Activated naive CD8-positive, alpha-beta T cell treated with anti-CD3 and anti-CD28 coated beads, Interleukin-2, amount 10 ng/mL, durations not matched to agents 7 days and 5 days (primary cell): Measurements from ENCODE around the gene GPR65. TPM values are rescaled to one million over a fixed set of nuclear protein-coding genes. Genes with fewer than 3 reads are reported as not detected.
A peak's percentile ranks its signal among the peaks of the same experiment; 100 is the strongest.

Experiments
- ATAC-seq: fragments of 150-1000 bp; cut with Tn5 transposase; one replicate; pipeline ENCODE4 v1.10.0; 2021; ENCODE audit warnings: low read depth, moderate library complexity
- POLR2A ChIA-PET: fragments of 350-600 bp; sonication (Branson Sonifier 250); formaldehyde crosslinking; loops from one replicate; lab custom pipeline; 2021; ENCODE audit warnings: antibody characterized with exemption; lab: Charles Lee
- DNase-seq: peaks from one replicate; pipeline ENCODE4 v3.0.0; 2021
- H3K27ac Mint-ChIP-seq: one replicate; pipeline ENCODE4 v1.8.0; 2022; ENCODE audit warnings: mild to moderate bottlenecking, mixed read lengths
- H3K27me3 Mint-ChIP-seq: one replicate; pipeline ENCODE4 v1.8.0; 2022; ENCODE audit warnings: mild to moderate bottlenecking, moderate library complexity, mixed read lengths
- H3K36me3 Mint-ChIP-seq: one replicate; pipeline ENCODE4 v1.8.0; 2021; ENCODE audit warnings: mild to moderate bottlenecking, mixed read lengths
- H3K4me1 Mint-ChIP-seq: one replicate; pipeline ENCODE4 v1.8.0; 2021; ENCODE audit warnings: mixed read lengths
- H3K4me3 Mint-ChIP-seq: one replicate; pipeline ENCODE4 v1.8.0; 2022; ENCODE audit warnings: mild to moderate bottlenecking, moderate library complexity, mixed read lengths
- H3K9me3 Mint-ChIP-seq: one replicate; pipeline ENCODE4 v1.8.0; 2021; ENCODE audit warnings: mixed read lengths
- total RNA-seq, 2 experiments: library from RNA; stranded (reverse); gene quantifications; one replicate each; pipeline ENCODE4 v1.2.3, GENCODE V29; 2021

GPR65 gene
- total RNA-seq, 2 experiments from 2014 or later, result 23.2 to 23.6 TPM

GRCh38 chr14:87992718-87993628 lies 12.0 kb upstream of the GPR65 start, which contains the start of gene GALC:
TSS of gene GALC (minus strand) at chr14:87993182. CDS start at chr14:87993164, 18 bp downstream.
- Mint-ChIP-seq H3K27ac (peak within 1 kb of the TSS; percentile 96), H3K36me3 (peaks cover 12% of the 10 kb centered on the region), H3K9me3 (no peaks in the 10 kb centered on the region), H3K4me1 (peaks cover 61% of the 10 kb centered on the region), H3K4me3 (peak within 1 kb of the TSS; percentile 99), H3K27me3 (no peaks in the 10 kb centered on the region)
- DNase-seq, result peak; percentile 95
- peak; percentile 95 for ATAC-seq
- POLR2A ChIA-PET, result interaction anchor here (0.8 to 6.9 kb wide), 10 partner anchors 12 to 171 kb away, joined by 3 to 169 read pairs (median 6); partner anchors contain the start of gene GPR65

- H3K9me3 Mint-ChIP-seq, result no peaks in the 10 kb centered on the region
- H3K27me3 Mint-ChIP-seq, result no peaks in the 10 kb centered on the region
- H3K36me3 Mint-ChIP-seq, result peaks cover 18% of the 10 kb centered on the region
- no peak for DNase-seq
- no peak for ATAC-seq
- H3K4me3 Mint-ChIP-seq, result peak overlapping the region; percentile 99
- POLR2A ChIA-PET, result interaction anchor here (0.6 to 6.9 kb wide), 4 partner anchors 10 to 44 kb away, joined by 3 to 169 read pairs (median 4); partner anchors contain the start of gene GPR65
- peak overlapping the region; percentile 96 for H3K27ac Mint-ChIP-seq
- H3K4me1 Mint-ChIP-seq, result peaks cover 61% of the 10 kb centered on the region
Observed at GRCh38 chr14:87994974-87995373, 10.0 kb upstream of the GPR65 start.

- DNase-seq (no peak), ATAC-seq (no peak)
- H3K27ac Mint-ChIP-seq, result peak overlapping the region; percentile 96
- H3K9me3 Mint-ChIP-seq, result no peaks in the 10 kb centered on the region
- no peaks in the 10 kb centered on the region for H3K27me3 Mint-ChIP-seq
- peaks cover 16% of the 10 kb centered on the region for H3K36me3 Mint-ChIP-seq
- H3K4me3 Mint-ChIP-seq, result peak overlapping the region; percentile 27
- POLR2A ChIA-PET, result interaction anchor here (1.5 to 6.9 kb wide), 3 partner anchors 10 to 45 kb away, joined by 3 to 169 read pairs (median 6); partner anchors contain the start of gene GPR65
- peaks cover 61% of the 10 kb centered on the region for H3K4me1 Mint-ChIP-seq
Observed at GRCh38 chr14:87995500-87996290, 9.2 kb upstream of the GPR65 start.

- ATAC-seq (no peak), DNase-seq (no peak)
- Mint-ChIP-seq H3K27me3 (no peaks in the 10 kb centered on the region), H3K36me3 (peaks cover 18% of the 10 kb centered on the region), H3K27ac (no peak overlapping the region), H3K9me3 (no peaks in the 10 kb centered on the region), H3K4me1 (peaks cover 63% of the 10 kb centered on the region), H3K4me3 (peak overlapping the region; percentile 4)
- POLR2A ChIA-PET, result interaction anchor here (2.1 to 6.9 kb wide), 2 partner anchors 9 to 45 kb away, joined by 6 to 169 read pairs; partner anchors contain the start of gene GPR65
Observed at GRCh38 chr14:87996291-87996592, 8.7 kb upstream of the GPR65 start.

- DNase-seq (no peak), ATAC-seq (no peak)
- Mint-ChIP-seq H3K27me3 (no peaks in the 10 kb centered on the region), H3K4me1 (peaks cover 69% of the 10 kb centered on the region), H3K36me3 (peaks cover 20% of the 10 kb centered on the region), H3K9me3 (no peaks in the 10 kb centered on the region), H3K4me3 (no peak overlapping the region), H3K27ac (no peak overlapping the region)
- POLR2A ChIA-PET, result no interaction called here
Observed at GRCh38 chr14:87998482-87998881, 6.5 kb upstream of the GPR65 start.

- ATAC-seq (no peak), DNase-seq (no peak)
- Mint-ChIP-seq H3K27me3 (no peaks in the 10 kb centered on the region), H3K4me3 (no peak overlapping the region), H3K36me3 (peaks cover 20% of the 10 kb centered on the region), H3K9me3 (no peaks in the 10 kb centered on the region), H3K27ac (no peak overlapping the region), H3K4me1 (peaks cover 65% of the 10 kb centered on the region)
- POLR2A ChIA-PET, result no interaction called here
Observed at GRCh38 chr14:87999277-87999676, 5.7 kb upstream of the GPR65 start.

GRCh38 chr14:88002421-88003075 lies 2.4 kb upstream of the GPR65 start:
- Mint-ChIP-seq H3K4me1 (peaks cover 48% of the 10 kb centered on the region), H3K27me3 (no peaks in the 10 kb centered on the region), H3K36me3 (peaks cover 26% of the 10 kb centered on the region), H3K4me3 (peak overlapping the region; percentile 80), H3K27ac (peak overlapping the region; percentile 95), H3K9me3 (no peaks in the 10 kb centered on the region)
- peak; percentile 64 for ATAC-seq
- POLR2A ChIA-PET, result interaction anchor here (8.5 kb wide), 1 partner anchor 9 kb away, joined by 169 read pairs; the partner anchor contains the start of gene GALC
- no peak for DNase-seq

- POLR2A ChIA-PET, result interaction anchor here (8.5 kb wide), 1 partner anchor 10 kb away, joined by 169 read pairs; the partner anchor contains the start of gene GALC
- H3K36me3 Mint-ChIP-seq, result peaks cover 33% of the 10 kb centered on the region
- no peaks in the 10 kb centered on the region for H3K9me3 Mint-ChIP-seq
- no peaks in the 10 kb centered on the region for H3K27me3 Mint-ChIP-seq
- H3K27ac Mint-ChIP-seq, result peak overlapping the region; percentile 95
- DNase-seq (no peak), ATAC-seq (no peak)
- peak overlapping the region; percentile 80 for H3K4me3 Mint-ChIP-seq
- H3K4me1 Mint-ChIP-seq, result peaks cover 53% of the 10 kb centered on the region
Observed at GRCh38 chr14:88003425-88003824, 1.5 kb upstream of the GPR65 start.

GRCh38 chr14:88004506-88005036 lies 364 bp upstream of the GPR65 start:
- Mint-ChIP-seq H3K4me1 (peaks cover 55% of the 10 kb centered on the region), H3K9me3 (no peaks in the 10 kb centered on the region), H3K27ac (peak overlapping the region; percentile 95), H3K4me3 (peak overlapping the region; percentile 93), H3K36me3 (peaks cover 34% of the 10 kb centered on the region), H3K27me3 (no peaks in the 10 kb centered on the region)
- ATAC-seq, result no peak
- POLR2A ChIA-PET, result interaction anchor here (2.5 to 8.5 kb wide), 3 partner anchors 11 to 53 kb away, joined by 10 to 169 read pairs (median 21); partner anchors contain the start of gene GALC
- no peak for DNase-seq

- peak overlapping the region; percentile 93 for H3K27ac Mint-ChIP-seq
- peaks cover 42% of the 10 kb centered on the region for H3K36me3 Mint-ChIP-seq
- H3K4me1 Mint-ChIP-seq, result peaks cover 60% of the 10 kb centered on the region
- peak; percentile 86 for ATAC-seq
- peak overlapping the region; percentile 84 for H3K4me3 Mint-ChIP-seq
- POLR2A ChIA-PET, result interaction anchor here (0.6 to 8.5 kb wide), 8 partner anchors 9 to 59 kb away, joined by 3 to 169 read pairs (median 4); partner anchors contain the start of gene GALC
- no peak for DNase-seq
- no peaks in the 10 kb centered on the region for H3K9me3 Mint-ChIP-seq
- H3K27me3 Mint-ChIP-seq, result no peaks in the 10 kb centered on the region
Observed at GRCh38 chr14:88005978-88006851, 1.3 kb downstream of the GPR65 start.

- POLR2A ChIA-PET, result interaction anchor here (8.5 kb wide), 1 partner anchor 15 kb away, joined by 169 read pairs; the partner anchor contains the start of gene GALC
- ATAC-seq, result no peak
- Mint-ChIP-seq H3K9me3 (no peaks in the 10 kb centered on the region), H3K4me1 (peaks cover 59% of the 10 kb centered on the region), H3K4me3 (peak overlapping the region; percentile 79), H3K27me3 (no peaks in the 10 kb centered on the region), H3K27ac (peak overlapping the region; percentile 82), H3K36me3 (peaks cover 50% of the 10 kb centered on the region)
- no peak for DNase-seq
Observed at GRCh38 chr14:88007608-88008007, 2.7 kb downstream of the GPR65 start.
